Panc1 (cell line): ENCODE results near the gene CD101. TPM values are rescaled to one million over a fixed set of nuclear protein-coding genes. Genes with fewer than 3 reads are reported as not detected.

ENCODE experiments used
- ATAC-seq: fragments of 200-7000 bp; cut with Tn5 transposase; 2 replicates; pipeline ENCODE4 v1.9.1; 2020; ENCODE audit warnings: mild to moderate bottlenecking, moderate library complexity
- BruUV-seq: library from RNA; stranded (reverse); fragments of 400-500 nt; replicated peaks from 2 replicates; lab custom pipeline; 2021; lab: Mats Ljungman, UMichigan
- CTCF ChIA-PET: fragments of 300-600 bp; sonication (Branson Sonifier 250); formaldehyde crosslinking; loops from one replicate; lab custom pipeline; 2022; ENCODE audit warnings: antibody characterized with exemption; lab: Charles Lee
- POLR2A ChIA-PET: fragments of 300-600 bp; sonication (Branson Sonifier 250); formaldehyde crosslinking; loops from one replicate; lab custom pipeline; 2022; ENCODE audit warnings: antibody characterized with exemption; lab: Charles Lee
- DNase-seq: peaks from one replicate; pipeline ENCODE4 v3.0.0-alpha.2; 2010; ENCODE audit warnings: low read depth, low spot score
- H3K27ac ChIP-seq: 2 replicates; pipeline ENCODE4 v1.5.1; 2011; ENCODE audit warnings: mild to moderate bottlenecking, low read length, inconsistent platforms
- H3K27me3 ChIP-seq: fragments of 200-500 bp; sonication (Bioruptor generic); 2 replicates; pipeline ENCODE4 v1.6.0; 2014; ENCODE audit warnings: low read length, inconsistent platforms; ENCODE audit not compliant: control insufficient read depth, insufficient read depth
- H3K36me3 ChIP-seq: fragments of 200-500 bp; sonication (Bioruptor generic); 2 replicates; pipeline ENCODE4 v1.5.1; 2014; ENCODE audit warnings: inconsistent platforms, mild to moderate bottlenecking, low read length, moderate library complexity; ENCODE audit not compliant: control insufficient read depth, insufficient read depth
- H3K4me1 ChIP-seq: 2 replicates; pipeline ENCODE4 v1.5.1; 2011; ENCODE audit warnings: inconsistent platforms, mild to moderate bottlenecking, low read length, moderate library complexity; ENCODE audit not compliant: control insufficient read depth, insufficient read depth
- H3K4me3 ChIP-seq, 2 experiments: 2 replicates each; pipeline ENCODE4 v1.5.1; 2011 to 2012; ENCODE audit warnings: low read depth in 2 of 2, low read length in 2 of 2, mild to moderate bottlenecking in 2 of 2, inconsistent platforms in 1 of 2, moderate library complexity in 1 of 2
- H3K9me3 ChIP-seq: fragments of 200-500 bp; sonication (Bioruptor generic); 2 replicates; pipeline ENCODE4 v1.5.1; 2014; ENCODE audit warnings: low read depth, mild to moderate bottlenecking, inconsistent platforms, low read length, moderate library complexity; ENCODE audit not compliant: control insufficient read depth, insufficient read depth
- POLR2AphosphoS5 ChIP-seq: IDR thresholded peaks from 2 replicates; pipeline ENCODE4 v1.6.1; 2012; ENCODE audit warnings: mild to moderate bottlenecking, low read depth, low read length, moderate library complexity
- REST ChIP-seq, 2 experiments: IDR thresholded peaks; 2 replicates each; pipeline ENCODE4 v1.6.1; 2011 to 2012; ENCODE audit warnings: low read depth in 2 of 2, control low read depth in 1 of 2, low read length in 1 of 2, mild to moderate bottlenecking in 1 of 2, moderate library complexity in 1 of 2; ENCODE audit not compliant: insufficient read depth in 1 of 2
- SIN3A ChIP-seq: IDR thresholded peaks from 2 replicates; pipeline ENCODE4 v1.6.1; 2012; ENCODE audit warnings: low read depth, mild to moderate bottlenecking, low read length, moderate library complexity, borderline replicate concordance; ENCODE audit not compliant: insufficient read depth
- TCF7L2 ChIP-seq: IDR thresholded peaks from 2 replicates; pipeline ENCODE4 v1.6.1; 2011; ENCODE audit warnings: mild to moderate bottlenecking, low read depth, low read length, inconsistent platforms
- in situ Hi-C: cut with HindIII; loops from 2 replicates; pipeline ENCODE4 v1.10.0; 2016; ENCODE audit warnings: low sequenced_read_pairs, low pct_unique_long_range_greater_than_20kb
- intact Hi-C: fragments of 100-400 bp; cut with micrococcal nuclease; formaldehyde crosslinking; loops from one replicate; pipeline ENCODE4 v1.10.0; 2022; ENCODE audit not compliant: unreplicated experiment
- total RNA-seq: library from RNA; stranded (reverse); gene quantifications from one replicate; pipeline ENCODE4 v1.2.1, GENCODE V29; 2021; ENCODE audit not compliant: unreplicated experiment
- TF ChIP-seq, protein P1 (sequence below): fragments of 450-650 bp; IDR thresholded peaks from 2 replicates; pipeline ENCODE4 v1.5.1; 2017; ENCODE audit warnings: mild to moderate bottlenecking

The CD101 gene
- total RNA-seq, 1 experiment from 2014 or later = not detected

DNA sequence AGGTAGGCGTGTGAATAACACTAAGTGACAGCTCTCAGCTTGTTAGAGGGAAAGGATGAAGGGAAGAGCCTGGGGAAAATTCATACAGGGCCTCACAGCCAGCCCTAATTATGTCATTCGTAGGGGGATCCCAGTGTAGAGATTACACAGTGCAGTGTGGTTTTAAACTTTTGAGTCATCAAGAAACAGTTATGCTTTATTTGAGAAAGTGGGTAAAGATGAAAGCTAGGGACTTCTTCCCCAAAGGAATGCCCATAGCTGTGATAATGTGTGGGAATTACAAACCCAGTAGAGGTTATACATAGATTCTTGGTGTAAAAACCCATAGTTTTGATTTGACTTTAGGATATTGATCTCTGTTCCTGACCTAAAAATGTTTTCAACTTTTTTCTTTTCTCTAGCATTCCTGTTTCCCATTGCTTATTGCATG is 60.4 kb downstream of the CD101 start:
- TF ChIP-seq POLR2AphosphoS5 (no peak), REST (IDR thresholded peaks at IDR 0.05; ENCODE audit: insufficient read depth in 1 of 2, low read depth in 2 of 2, low read length in 1 of 2) (no peak), SIN3A (no peak), TCF7L2 (no peak)
- TF ChIP-seq, protein P1, sequence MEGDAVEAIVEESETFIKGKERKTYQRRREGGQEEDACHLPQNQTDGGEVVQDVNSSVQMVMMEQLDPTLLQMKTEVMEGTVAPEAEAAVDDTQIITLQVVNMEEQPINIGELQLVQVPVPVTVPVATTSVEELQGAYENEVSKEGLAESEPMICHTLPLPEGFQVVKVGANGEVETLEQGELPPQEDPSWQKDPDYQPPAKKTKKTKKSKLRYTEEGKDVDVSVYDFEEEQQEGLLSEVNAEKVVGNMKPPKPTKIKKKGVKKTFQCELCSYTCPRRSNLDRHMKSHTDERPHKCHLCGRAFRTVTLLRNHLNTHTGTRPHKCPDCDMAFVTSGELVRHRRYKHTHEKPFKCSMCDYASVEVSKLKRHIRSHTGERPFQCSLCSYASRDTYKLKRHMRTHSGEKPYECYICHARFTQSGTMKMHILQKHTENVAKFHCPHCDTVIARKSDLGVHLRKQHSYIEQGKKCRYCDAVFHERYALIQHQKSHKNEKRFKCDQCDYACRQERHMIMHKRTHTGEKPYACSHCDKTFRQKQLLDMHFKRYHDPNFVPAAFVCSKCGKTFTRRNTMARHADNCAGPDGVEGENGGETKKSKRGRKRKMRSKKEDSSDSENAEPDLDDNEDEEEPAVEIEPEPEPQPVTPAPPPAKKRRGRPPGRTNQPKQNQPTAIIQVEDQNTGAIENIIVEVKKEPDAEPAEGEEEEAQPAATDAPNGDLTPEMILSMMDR = no peak
- no peak for ATAC-seq
- H3K4me3 ChIP-seq = no peak overlapping the region
- no peak for DNase-seq
- no peaks in the 10 kb centered on the region for H3K9me3 ChIP-seq
- no peaks in the 10 kb centered on the region for H3K27me3 ChIP-seq
- H3K27ac ChIP-seq = no peak overlapping the region
- in situ Hi-C loops (no loop called here), intact Hi-C loops (no loop called here)
- H3K36me3 ChIP-seq = peaks cover 4% of the 10 kb centered on the region
- ChIA-PET CTCF (no interaction called here), POLR2A (interaction anchor here (0.6 kb wide), 1 partner anchor 9 kb away, joined by 6 read pairs; no protein-coding TSS in a partner anchor)
- peaks cover 9% of the 10 kb centered on the region; the same call in 1 of the 2 replicates for H3K4me1 ChIP-seq
- no TSS peak for BruUV-seq

- BruUV-seq = no TSS peak
- no peak for TF ChIP-seq SIN3A
- TF ChIP-seq, protein P1 = no peak
- no peak for TF ChIP-seq POLR2AphosphoS5
- no peak for TF ChIP-seq TCF7L2
- no peak for TF ChIP-seq REST (IDR thresholded peaks at IDR 0.05; ENCODE audit: insufficient read depth in 1 of 2, low read depth in 2 of 2, low read length in 1 of 2)
- in situ Hi-C loops = no loop called here
- ChIA-PET CTCF (interaction anchor here (1.9 kb wide), 1 partner anchor 218 kb away, joined by 9 read pairs; no protein-coding TSS in a partner anchor), POLR2A (no interaction called here)
- Histone ChIP-seq H3K27me3 (no peaks in the 10 kb centered on the region), H3K4me1 (peaks cover 1% of the 10 kb centered on the region; the same call in 1 of the 2 replicates), H3K4me3 (no peak overlapping the region), H3K9me3 (no peaks in the 10 kb centered on the region), H3K36me3 (peaks cover 4% of the 10 kb centered on the region; the same call in 1 of the 2 replicates), H3K27ac (no peak overlapping the region)
- intact Hi-C loops = no loop called here
- ATAC-seq (no peak), DNase-seq (no peak)
These were observed 64.8 kb downstream of the CD101 start for GRCh38 chr1:117066367-117066766.
